Osteoblast (primary cell): ENCODE measurements around the gene ITGB3BP. TPM values are rescaled to one million over a fixed set of nuclear protein-coding genes. Genes with fewer than 3 reads are reported as not detected.
"Not testable (repeated sequence)": the region's sequence is repeated elsewhere in the genome, so short reads cannot be mapped to it uniquely, and the experiment has no call there.

ENCODE experiments used
- DNase-seq: peaks from one replicate; pipeline ENCODE4 v3.0.0; 2011; ENCODE audit warnings: low spot score, mixed read lengths; ENCODE audit not compliant: insufficient read length; ENCODE audit errors: missing footprints
- H2AFZ ChIP-seq: 2 replicates; pipeline ENCODE4 v1.6.0; 2011; ENCODE audit warnings: mild to moderate bottlenecking, low read length
- H3K27ac ChIP-seq: 2 replicates; pipeline ENCODE4 v1.5.1; 2011; ENCODE audit warnings: mild to moderate bottlenecking, low read depth, low read length, moderate library complexity
- H3K27me3 ChIP-seq: 2 replicates; pipeline ENCODE4 v1.6.0; 2012; ENCODE audit warnings: mild to moderate bottlenecking, control low read depth, inconsistent platforms, low read length, moderate library complexity; ENCODE audit not compliant: insufficient read depth
- H3K36me3 ChIP-seq: 2 replicates; pipeline ENCODE4 v1.5.1; 2011; ENCODE audit warnings: mild to moderate bottlenecking, low read length, control low read depth, moderate library complexity; ENCODE audit not compliant: insufficient read depth
- H3K4me1 ChIP-seq: 2 replicates; pipeline ENCODE4 v1.5.1; 2011; ENCODE audit warnings: mild to moderate bottlenecking, low read length, control low read depth, moderate library complexity; ENCODE audit not compliant: insufficient read depth
- H3K4me2 ChIP-seq: 2 replicates; pipeline ENCODE4 v1.6.0; 2011; ENCODE audit warnings: mild to moderate bottlenecking, low read length; ENCODE audit not compliant: insufficient read depth
- H3K4me3 ChIP-seq: fragments of 200-600 bp; sonication (generic); 3 replicates; pipeline ENCODE4 v1.5.1; 2012; ENCODE audit warnings: mild to moderate bottlenecking, low read length, inconsistent platforms; ENCODE audit not compliant: insufficient read depth
- H3K79me2 ChIP-seq: 2 replicates; pipeline ENCODE4 v1.6.0; 2012; ENCODE audit warnings: mild to moderate bottlenecking, low read length, control low read depth, inconsistent platforms; ENCODE audit not compliant: insufficient read depth
- H3K9me3 ChIP-seq: 2 replicates; pipeline ENCODE4 v1.5.1; 2011; ENCODE audit warnings: low read depth, low read length, control low read depth
- H4K20me1 ChIP-seq: 2 replicates; pipeline ENCODE4 v1.6.0; 2012; ENCODE audit warnings: mild to moderate bottlenecking, low read length, control low read depth; ENCODE audit not compliant: insufficient read depth
- CTCF ChIP-seq: IDR thresholded peaks from 2 replicates; pipeline ENCODE4 v1.5.1; 2011; ENCODE audit warnings: mild to moderate bottlenecking, low read depth, low read length, moderate library complexity; ENCODE audit errors: extremely low read depth
- total RNA-seq: library from RNA; depleted of rRNA; stranded (reverse); fragments of >200 nt; gene quantifications from 2 replicates; pipeline ENCODE4 v1.2.3, GENCODE V29; 2012

ITGB3BP gene
- total RNA-seq, 1 donor: 10.5 TPM

- Histone ChIP-seq H4K20me1 (no peaks in the 10 kb centered on the region), H3K79me2 (no peaks in the 10 kb centered on the region), H3K9me3 (no peaks in the 10 kb centered on the region), H3K4me1 (no peaks in the 10 kb centered on the region), H3K27me3 (no peaks in the 10 kb centered on the region), H2AFZ (no peak overlapping the region), H3K4me3 (no peak overlapping the region), H3K27ac (no peak overlapping the region), H3K36me3 (no peaks in the 10 kb centered on the region), H3K4me2 (no peak overlapping the region)
- no peak for DNase-seq
- TF ChIP-seq CTCF: no peak
Measured at GRCh38 chr1:63423649-63424048, 99.4 kb downstream of the ITGB3BP start.

- not testable (repeated sequence) for H3K27ac ChIP-seq, H3K4me2 ChIP-seq, H3K27me3 ChIP-seq, H3K9me3 ChIP-seq, DNase-seq, H2AFZ ChIP-seq, H3K4me3 ChIP-seq, H3K79me2 ChIP-seq, H4K20me1 ChIP-seq, H3K4me1 ChIP-seq, H3K36me3 ChIP-seq
Measured at GRCh38 chr1:63420746-63421145, 102.3 kb downstream of the ITGB3BP start.

- DNase-seq: no peak
- H3K9me3 ChIP-seq: no peaks in the 10 kb centered on the region
- no peak for TF ChIP-seq CTCF
- H2AFZ ChIP-seq: no peak overlapping the region
- H3K79me2 ChIP-seq: no peaks in the 10 kb centered on the region
- H3K4me2 ChIP-seq: no peak overlapping the region
- no peaks in the 10 kb centered on the region for H3K4me1 ChIP-seq
- no peaks in the 10 kb centered on the region for H3K36me3 ChIP-seq
- no peaks in the 10 kb centered on the region for H3K27me3 ChIP-seq
- no peaks in the 10 kb centered on the region for H4K20me1 ChIP-seq
- no peak overlapping the region for H3K27ac ChIP-seq
- no peak overlapping the region for H3K4me3 ChIP-seq
Measured at GRCh38 chr1:63418101-63418500, 104.9 kb downstream of the ITGB3BP start.

- Histone ChIP-seq H3K4me3 (no peak overlapping the region), H3K27ac (no peak overlapping the region), H3K27me3 (no peaks in the 10 kb centered on the region), H3K36me3 (no peaks in the 10 kb centered on the region), H3K4me1 (no peaks in the 10 kb centered on the region), H2AFZ (no peak overlapping the region), H3K79me2 (no peaks in the 10 kb centered on the region), H3K9me3 (no peaks in the 10 kb centered on the region), H3K4me2 (no peak overlapping the region), H4K20me1 (no peaks in the 10 kb centered on the region)
- no peak for TF ChIP-seq CTCF
- no peak for DNase-seq
Measured at GRCh38 chr1:63414691-63415365, 108.2 kb downstream of the ITGB3BP start.
